GM12878 (cell line): ENCODE results near the gene MRPS35. TPM values are rescaled to one million over a fixed set of nuclear protein-coding genes. Genes with fewer than 3 reads are reported as not detected.

Experiments used
- ATAC-seq: fragments of 200-7000 bp; cut with Tn5 transposase; 3 replicates; pipeline ENCODE4 v1.9.1; 2020; ENCODE audit warnings: mild to moderate bottlenecking, moderate library complexity
- BruUV-seq: library from RNA; stranded (reverse); fragments of 400-500 nt; replicated peaks from 2 replicates; lab custom pipeline; 2021; lab: Mats Ljungman, UMichigan
- CTCF ChIA-PET: fragments of 300-600 bp; sonication (Branson Sonifier 250); formaldehyde crosslinking; extraction: SDS; loops from one replicate; lab custom pipeline; 2021; ENCODE audit warnings: inconsistent platforms; lab: Yijun Ruan, JAX
- POLR2A ChIA-PET: fragments of 350-600 bp; formaldehyde crosslinking; extraction: SDS; loops from one replicate; lab custom pipeline; 2021; ENCODE audit warnings: inconsistent platforms; lab: Charles Lee
- RAD21 ChIA-PET: fragments of 300-600 bp; sonication (Branson Sonifier 250); formaldehyde crosslinking; loops from one replicate; lab custom pipeline; 2023; ENCODE audit warnings: antibody characterized with exemption; ENCODE audit not compliant: unreplicated experiment; lab: Charles Lee
- SMC1A ChIA-PET: fragments of 300-600 bp; sonication (Branson Sonifier 250); formaldehyde crosslinking; loops from one replicate; lab custom pipeline; 2023; ENCODE audit not compliant: unreplicated experiment, uncharacterized antibody; lab: Charles Lee
- DNase-seq: peaks from one replicate; pipeline ENCODE4 v3.0.0-alpha.2; 2011; ENCODE audit warnings: low read depth, low spot score
- FAIRE-seq: peaks from 3 replicates; lab custom pipeline; 2011; peaks lifted over from hg19 to GRCh38; lab: Jason Lieb, UNC
- H2AFZ ChIP-seq: 2 replicates; pipeline ENCODE4 v1.6.0; 2011; ENCODE audit warnings: low read depth, low read length, control low read depth; ENCODE audit not compliant: control insufficient read depth
- H3K27ac ChIP-seq: 2 replicates; pipeline ENCODE4 v1.5.1; 2011; ENCODE audit warnings: control low read depth; ENCODE audit not compliant: control insufficient read depth, insufficient read depth
- H3K27me3 ChIP-seq, 2 experiments: replicated peaks in 1 of 2; 2 replicates each; pipeline versions ENCODE4 v1.6.0 to v1.6.1; 2011; ENCODE audit warnings: low read length in 1 of 2; ENCODE audit not compliant: control insufficient read depth in 2 of 2, insufficient read depth in 2 of 2
- H3K36me3 ChIP-seq, 2 experiments: 2 replicates each; pipeline ENCODE4 v1.5.1; 2011; ENCODE audit warnings: low read length in 1 of 2; ENCODE audit not compliant: control insufficient read depth in 2 of 2, insufficient read depth in 2 of 2
- H3K4me1 ChIP-seq: 2 replicates; pipeline ENCODE4 v1.6.1; 2011; ENCODE audit warnings: mild to moderate bottlenecking, low read length, moderate library complexity, mixed read lengths; ENCODE audit not compliant: control insufficient read depth, insufficient read depth
- H3K4me2 ChIP-seq: 2 replicates; pipeline ENCODE4 v1.6.0; 2011; ENCODE audit warnings: control low read depth; ENCODE audit not compliant: control insufficient read depth, insufficient read depth
- H3K4me3 ChIP-seq: fragments of 200-600 bp; sonication (generic); 2 replicates; pipeline ENCODE4 v1.5.1; 2016
- H3K79me2 ChIP-seq: 2 replicates; pipeline ENCODE4 v1.6.0; 2011; ENCODE audit warnings: low read length; ENCODE audit not compliant: control insufficient read depth, insufficient read depth
- H3K9ac ChIP-seq: 2 replicates; pipeline ENCODE4 v1.8.0; 2011; ENCODE audit warnings: low read length, control low read depth, mixed read lengths; ENCODE audit not compliant: control insufficient read depth, insufficient read depth
- H3K9me3 ChIP-seq: replicated peaks from 3 replicates; pipeline ENCODE4 v1.5.1; 2011; ENCODE audit warnings: mild to moderate bottlenecking, low read length; ENCODE audit not compliant: control insufficient read depth, insufficient read depth
- H4K20me1 ChIP-seq: 2 replicates; pipeline ENCODE4 v1.6.0; 2011; ENCODE audit not compliant: control insufficient read depth, insufficient read depth
- ASH2L ChIP-seq: fragments of 300-600, 200-600 bp; sonication (generic); IDR thresholded peaks from 2 replicates; pipeline ENCODE4 v1.6.1; 2017; ENCODE audit warnings: low read depth, mild to moderate bottlenecking, borderline replicate concordance
- BCL3 ChIP-seq: IDR thresholded peaks from 2 replicates; pipeline ENCODE4 v1.6.1; 2011; ENCODE audit warnings: borderline replicate concordance, low read depth, mild to moderate bottlenecking, moderate library complexity, low read length; ENCODE audit not compliant: insufficient read depth, poor library complexity, severe bottlenecking
- CEBPB ChIP-seq, 2 experiments: fragments of 150-350 bp in 1 of 2; IDR thresholded peaks; 2 replicates each; pipeline ENCODE4 v1.6.1; 2012 to 2014; ENCODE audit warnings: low read depth in 2 of 2, low read length in 2 of 2, borderline replicate concordance in 1 of 2, inconsistent platforms in 1 of 2
- EP300 ChIP-seq, 2 experiments: fragments of 150-350 bp in 1 of 2; IDR thresholded peaks; 2 replicates each; pipeline ENCODE4 v1.6.1; 2011 to 2012; ENCODE audit warnings: low read depth in 2 of 2, low read length in 2 of 2, borderline replicate concordance in 1 of 2, improper control_type of control experiment in 1 of 2, inconsistent platforms in 1 of 2; ENCODE audit not compliant: control insufficient read depth in 1 of 2
- GABPA ChIP-seq: IDR thresholded peaks from 2 replicates; pipeline ENCODE4 v1.6.1; 2014; ENCODE audit warnings: antibody characterized with exemption, low read depth, mild to moderate bottlenecking, inconsistent platforms
- IRF5 ChIP-seq: fragments of 450-650 bp; IDR thresholded peaks from 2 replicates; pipeline ENCODE4 v1.6.1; 2017; ENCODE audit warnings: borderline replicate concordance
- JUNB ChIP-seq: IDR thresholded peaks from 2 replicates; pipeline ENCODE4 v1.6.1; 2016; ENCODE audit warnings: antibody characterized with exemption, mild to moderate bottlenecking
- PAX8 ChIP-seq: fragments of 450-650 bp; IDR thresholded peaks from 2 replicates; pipeline ENCODE4 v1.6.1; 2017; ENCODE audit warnings: mild to moderate bottlenecking, moderate library complexity
- POLR2A ChIP-seq: IDR thresholded peaks from 2 replicates; pipeline ENCODE4 v1.6.1; 2011; ENCODE audit warnings: low read depth, mild to moderate bottlenecking, low read length
- TBL1XR1 ChIP-seq: IDR thresholded peaks from 2 replicates; pipeline ENCODE4 v1.6.1; 2012; ENCODE audit warnings: low read depth, low read length, improper control_type of control experiment
- TCF7 ChIP-seq: IDR thresholded peaks from 2 replicates; pipeline ENCODE4 v1.6.1; 2014; ENCODE audit warnings: antibody characterized with exemption, borderline replicate concordance
- WGBS: methylation state at CpG from one replicate; pipeline ENCODE4 v1.1.6; 2016; ENCODE audit warnings: low lambda C conversion rate; ENCODE audit not compliant: insufficient replicate concordance, insufficient coverage; ENCODE audit errors: missing lambda C conversion rate; 5-methylcytosine and 5-hydroxymethylcytosine counted together
- in situ Hi-C: fragments of 300-500 bp; cut with MboI; formaldehyde crosslinking; loops from 9 replicates; pipeline ENCODE4 v1.14.3; 2018; ENCODE audit warnings: mixed read lengths
- intact Hi-C: fragments of 100-400 bp; cut with micrococcal nuclease; formaldehyde crosslinking; loops from one replicate; pipeline ENCODE4 v1.14.2; 2022; ENCODE audit not compliant: unreplicated experiment
- polyA plus RNA-seq, 11 experiments: library from polyadenylated mRNA; depleted of rRNA in 4 of 11; unstranded in 6 of 11; stranded (reverse) in 5 of 11; fragments of >200 nt; fragmentation: Nextera tagmentation in 4 of 11; fragmentation: Illumina TruSeq in 1 of 11; extraction: Ambion mirVana in 4 of 11; extraction: Trizol in 1 of 11; gene quantifications; 1 replicate in 1 of 11; 2 replicates in 10 of 11; pipeline versions ENCODE4 v1.2.1 to v1.2.3, GENCODE V29; 2011 to 2016; ENCODE audit warnings: inconsistent platforms in 2 of 11, missing spikeins in 2 of 11, low read depth in 1 of 11
- total RNA-seq, 4 experiments: library from RNA; depleted of rRNA in 3 of 4; stranded (reverse); fragments of >200 nt in 3 of 4; fragmentation: Illumina TruSeq in 1 of 4; extraction: Trizol in 1 of 4; gene quantifications; 2 replicates each; pipeline versions ENCODE4 v1.2.1 to v1.2.3, GENCODE V29; 2013 to 2021

The MRPS35 gene
- total and polyA plus RNA-seq, 10 of the 15 experiments (the other 5 are each of a cell fraction or from before 2014, with no cell fraction given), result 45.7 to 111 (median 67.1) TPM

- TF ChIP-seq BCL3, result no peak
- intact Hi-C loops (loop anchor here (10.0 kb wide), 1 partner anchor 1110 kb away; no protein-coding TSS in a partner anchor), in situ Hi-C loops (no loop called here)
- DNase-seq (no peak), ATAC-seq (no peak), FAIRE-seq (no peak)
- Histone ChIP-seq H3K27me3 (no peaks in the 10 kb centered on the region), H4K20me1 (no peaks in the 10 kb centered on the region), H3K4me2 (no peak overlapping the region), H3K9ac (no peak overlapping the region), H3K4me1 (no peaks in the 10 kb centered on the region), H3K27ac (no peak overlapping the region), H3K9me3 (no peaks in the 10 kb centered on the region), H3K36me3 (peaks cover 2 to 9% of the 10 kb centered on the region in 2 experiments), H3K4me3 (no peak overlapping the region), H2AFZ (no peak overlapping the region), H3K79me2 (no peaks in the 10 kb centered on the region)
- POLR2A ChIA-PET, result no interaction called here
- RAD21 ChIA-PET, result no interaction called here
- CTCF ChIA-PET, result interaction anchor here (0.7 to 1.1 kb wide), 2 partner anchors 67 to 193 kb away, joined by 3 to 6 read pairs; no protein-coding TSS in a partner anchor
- SMC1A ChIA-PET, result interaction anchor here (0.6 to 0.7 kb wide), 2 partner anchors 20 to 222 kb away, joined by 3 read pairs; no protein-coding TSS in a partner anchor
- WGBS, result 100% methylated on average over 3 of the region's 3 CpGs
- no TSS peak for BruUV-seq
Observed at GRCh38 chr12:27754795-27755194, 44.2 kb downstream of the MRPS35 start.

GRCh38 chr12:27756670-27757195 is 46.1 kb downstream of the MRPS35 start:
- TF ChIP-seq JUNB (no peak), POLR2A (no peak), ASH2L (no peak), GABPA (no peak), TCF7 (no peak), PAX8 (no peak), EP300 (IDR thresholded peaks at IDR 0.05; ENCODE audit: borderline replicate concordance in 1 of 2, control insufficient read depth in 1 of 2, low read depth in 2 of 2, low read length in 2 of 2) (no peak), IRF5 (no peak), TBL1XR1 (no peak), CEBPB (IDR thresholded peaks at IDR 0.05; ENCODE audit: borderline replicate concordance in 1 of 2, low read depth in 2 of 2, low read length in 2 of 2) (no peak)
- Histone ChIP-seq H3K4me2 (no peak overlapping the region), H3K36me3 (peaks cover 2 to 9% of the 10 kb centered on the region in 2 experiments), H3K9ac (no peak overlapping the region), H4K20me1 (no peaks in the 10 kb centered on the region), H3K4me1 (no peaks in the 10 kb centered on the region), H3K4me3 (no peak overlapping the region), H2AFZ (no peak overlapping the region), H3K79me2 (no peaks in the 10 kb centered on the region), H3K27me3 (no peaks in the 10 kb centered on the region), H3K27ac (no peak overlapping the region), H3K9me3 (no peaks in the 10 kb centered on the region)
- ATAC-seq, result no peak
- no peak for DNase-seq
- in situ Hi-C loops, result no loop called here
- no peak for FAIRE-seq
- BruUV-seq, result no TSS peak
- CTCF ChIA-PET, result interaction anchor here (1.2 kb wide), 1 partner anchor 9 kb away, joined by 3 read pairs; no protein-coding TSS in a partner anchor
- RAD21 ChIA-PET, result no interaction called here
- WGBS, result 99% methylated on average over 7 of the region's 7 CpGs
- POLR2A ChIA-PET, result no interaction called here
- SMC1A ChIA-PET, result interaction anchor here (1.5 to 2.2 kb wide), 4 partner anchors 14 to 184 kb away, joined by 4 to 5 read pairs (median 4); no protein-coding TSS in a partner anchor
- intact Hi-C loops, result loop anchor here (10.0 kb wide), 1 partner anchor 1108 kb away; no protein-coding TSS in a partner anchor
